ENCODE measurements around the gene PTPN2.

The PTPN2 gene

DNA sequence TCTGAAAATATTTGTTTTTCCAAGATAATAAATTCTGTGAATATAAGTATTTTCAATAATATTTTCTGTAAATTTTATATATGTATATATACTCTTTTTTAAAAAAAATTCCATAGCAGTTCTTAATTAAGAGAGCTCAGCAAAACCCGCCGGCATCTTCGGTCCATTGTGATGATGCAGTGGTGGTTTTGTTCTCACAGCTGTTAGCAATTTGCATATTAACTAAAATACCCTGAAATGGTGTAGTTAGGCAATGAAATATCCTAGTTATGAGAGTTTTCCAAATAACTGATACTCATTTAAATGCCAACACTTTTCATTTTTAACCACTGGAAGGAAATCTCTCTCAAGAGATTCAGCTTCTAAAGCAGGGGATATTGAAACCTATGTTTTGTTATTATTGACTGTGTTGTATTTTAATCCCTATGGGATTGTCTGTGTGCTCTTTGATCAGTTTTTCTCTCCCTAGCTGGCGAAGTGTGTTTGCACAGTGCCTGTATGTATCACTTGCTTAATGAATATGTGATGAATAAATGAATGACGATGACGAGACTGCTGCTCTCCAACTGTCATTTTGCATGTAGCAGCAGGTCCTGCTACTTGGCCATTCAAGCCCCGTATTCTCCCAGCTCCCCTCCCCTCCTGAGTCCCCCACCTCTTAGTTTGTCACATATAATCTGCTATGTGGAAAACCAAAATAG, 138.8 kb downstream of the PTPN2 start:
- DNase-seq (ENCODE audit: low read depth) = no peak

DNA sequence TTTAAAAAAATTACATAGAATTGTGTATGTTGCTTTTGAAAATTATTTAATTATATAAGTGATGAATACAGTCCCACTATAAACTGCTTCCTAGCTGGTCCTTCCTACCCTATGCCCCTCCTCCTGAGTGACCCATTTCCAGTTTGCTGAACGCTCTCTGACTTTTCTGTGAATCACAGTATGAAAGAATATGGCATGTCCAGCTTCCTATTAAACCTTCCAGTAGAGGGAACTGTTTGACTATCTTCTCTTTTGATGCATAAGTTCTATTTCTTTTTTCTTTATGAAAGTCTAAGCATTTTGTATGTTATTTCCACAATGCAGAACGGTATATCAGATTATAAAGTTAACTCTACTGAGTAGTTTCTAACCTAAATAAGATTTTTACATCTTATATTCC, 139.9 kb downstream of the PTPN2 start:
- no peak for DNase-seq (ENCODE audit: low read depth)

DNA sequence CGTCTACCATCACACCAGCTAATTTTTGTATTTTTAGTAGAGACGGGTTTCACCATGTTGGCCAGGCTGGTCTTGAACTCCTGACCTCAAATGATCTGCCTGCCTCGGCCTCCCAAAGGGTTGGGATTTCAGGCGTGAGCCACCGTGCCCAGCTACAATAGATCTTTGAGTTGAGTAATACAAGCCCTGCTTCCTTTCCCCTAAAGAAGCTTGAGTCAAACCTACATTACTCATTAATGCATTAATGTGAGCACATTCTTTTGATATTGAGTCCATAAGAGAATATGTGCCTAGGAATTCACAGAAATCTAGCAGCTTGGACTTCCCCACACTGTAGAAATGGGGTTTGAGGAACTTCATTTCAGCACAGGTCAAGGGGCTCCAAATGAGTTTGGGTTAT, 141.6 kb downstream of the PTPN2 start:
- no peak for DNase-seq (ENCODE audit: low read depth)

Data from stimulated activated CD8-positive, alpha-beta memory T cell treated with anti-CD3 and anti-CD28 coated beads, Interleukin-4, amount 100 ng/mL, for 24 hours (primary cell).